ENCODE measurements around the gene KIF17.

GRCh38 chr1:20742671-20743070 lies 24.9 kb upstream of the KIF17 start:
- no peak for TF ChIP-seq CTCF (IDR thresholded peaks at IDR 0.05; ENCODE audit: low read depth, low read length, poor library complexity, severe bottlenecking)
- TF ChIP-seq EZH2phosphoT487 (IDR thresholded peaks at IDR 0.05; ENCODE audit: borderline replicate concordance, low read length) = no peak

Measured in DOHH2 (cell line).